ENCODE results near the gene SLC15A5. TPM values are rescaled to one million over a fixed set of nuclear protein-coding genes. Genes with fewer than 3 reads are reported as not detected.

The SLC15A5 gene
- total RNA-seq, 1 donor from 2014 or later: not detected

GRCh38 chr12:16159571-16159970, 117.9 kb downstream of the SLC15A5 start:
- no peak for TF ChIP-seq CTCF (IDR thresholded peaks at IDR 0.05)
- intact Hi-C loops (cut with DNase I): no loop called here

GRCh38 chr12:16158050-16158449, 119.4 kb downstream of the SLC15A5 start:
- DNase-seq: no peak
- no peak for TF ChIP-seq CTCF (IDR thresholded peaks at IDR 0.05)
- H3K4me1 ChIP-seq: no peaks in the 10 kb centered on the region
- H3K36me3 ChIP-seq: no peaks in the 10 kb centered on the region
- intact Hi-C loops (cut with DNase I): no loop called here
- no peak overlapping the region for H3K27ac ChIP-seq
- H3K4me3 ChIP-seq: no peak overlapping the region
- no peaks in the 10 kb centered on the region for H3K27me3 ChIP-seq (ENCODE audit: low read depth)
- ATAC-seq: no peak
- H3K9me3 ChIP-seq: no peaks in the 10 kb centered on the region

More at GRCh38 chr12:16159571-16159970, 117.9 kb downstream of the SLC15A5 start:
- Histone ChIP-seq H3K4me1 (no peaks in the 10 kb centered on the region), H3K27ac (no peak overlapping the region), H3K4me3 (no peak overlapping the region), H3K27me3 (ENCODE audit: low read depth) (no peaks in the 10 kb centered on the region), H3K9me3 (no peaks in the 10 kb centered on the region), H3K36me3 (no peaks in the 10 kb centered on the region)
- ATAC-seq (no peak), DNase-seq (no peak)

- H3K4me1 ChIP-seq: no peaks in the 10 kb centered on the region
- H3K9me3 ChIP-seq: no peaks in the 10 kb centered on the region
- intact Hi-C loops (cut with DNase I): no loop called here
- H3K4me3 ChIP-seq: no peak overlapping the region
- H3K27ac ChIP-seq: no peak overlapping the region
- ATAC-seq (no peak), DNase-seq (no peak)
- no peaks in the 10 kb centered on the region for H3K36me3 ChIP-seq
- TF ChIP-seq CTCF (IDR thresholded peaks at IDR 0.05): no peak
- H3K27me3 ChIP-seq (ENCODE audit: low read depth): no peaks in the 10 kb centered on the region
Measured at GRCh38 chr12:16155938-16156337, 121.5 kb downstream of the SLC15A5 start.

- TF ChIP-seq CTCF (IDR thresholded peaks at IDR 0.05): no peak
- Histone ChIP-seq H3K4me1 (no peaks in the 10 kb centered on the region), H3K4me3 (no peak overlapping the region), H3K27me3 (ENCODE audit: low read depth) (no peaks in the 10 kb centered on the region), H3K27ac (no peak overlapping the region), H3K36me3 (no peaks in the 10 kb centered on the region), H3K9me3 (no peaks in the 10 kb centered on the region)
- DNase-seq (no peak), ATAC-seq (no peak)
- intact Hi-C loops (cut with DNase I): no loop called here
Measured at GRCh38 chr12:16154990-16155389, 122.5 kb downstream of the SLC15A5 start.

- no peak for TF ChIP-seq CTCF (IDR thresholded peaks at IDR 0.05)
- H3K27me3 ChIP-seq (ENCODE audit: low read depth): no peaks in the 10 kb centered on the region
- H3K4me3 ChIP-seq: no peak overlapping the region
- ATAC-seq (no peak), DNase-seq (no peak)
- H3K27ac ChIP-seq: no peak overlapping the region
- no peaks in the 10 kb centered on the region for H3K4me1 ChIP-seq
- intact Hi-C loops (cut with DNase I): no loop called here
- H3K36me3 ChIP-seq: no peaks in the 10 kb centered on the region
- no peaks in the 10 kb centered on the region for H3K9me3 ChIP-seq
Measured at GRCh38 chr12:16152885-16153673, 124.4 kb downstream of the SLC15A5 start.
